ENCODE measurements around the gene MICAL3. TPM values are rescaled to one million over a fixed set of nuclear protein-coding genes. Genes with fewer than 3 reads are reported as not detected.
"Not testable (repeated sequence)": the region's sequence is repeated elsewhere in the genome, so short reads cannot be mapped to it uniquely, and the experiment has no call there.

The MICAL3 gene
- total RNA-seq, 1 donor from 2014 or later, result 36.9 TPM

DNA sequence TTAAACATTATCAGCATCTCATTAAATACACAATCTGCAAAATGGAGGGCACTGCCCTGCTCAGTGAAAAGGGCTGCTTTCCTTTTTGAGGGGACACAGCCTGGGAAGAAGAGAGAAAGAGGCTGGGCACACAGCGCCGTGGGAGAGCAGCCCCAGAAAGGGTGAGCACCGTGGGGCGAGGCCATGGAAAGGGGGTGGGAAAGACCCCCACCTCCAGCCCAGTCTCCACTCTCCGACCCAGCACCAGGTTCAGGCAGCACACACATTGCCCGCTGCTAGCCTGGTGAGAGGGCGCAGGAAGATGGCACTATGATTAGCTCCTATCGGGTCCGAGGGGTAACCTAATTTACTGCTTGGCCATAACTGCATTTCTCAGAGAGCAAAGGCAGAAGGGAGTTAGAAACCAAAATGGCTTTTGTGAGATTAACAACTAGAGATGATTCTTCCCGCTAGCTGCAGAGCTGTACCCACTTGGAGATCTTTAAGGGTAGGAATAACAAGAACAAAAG is 146.1 kb downstream of the MICAL3 start:
- no peak overlapping the region for H3K4me3 ChIP-seq
- no peak for DNase-seq (ENCODE audit: low spot score in 2 of 2)
- H3K9me3 ChIP-seq, result no peaks in the 10 kb centered on the region
- H3K27me3 ChIP-seq, result no peaks in the 10 kb centered on the region
- TF ChIP-seq, protein P1, sequence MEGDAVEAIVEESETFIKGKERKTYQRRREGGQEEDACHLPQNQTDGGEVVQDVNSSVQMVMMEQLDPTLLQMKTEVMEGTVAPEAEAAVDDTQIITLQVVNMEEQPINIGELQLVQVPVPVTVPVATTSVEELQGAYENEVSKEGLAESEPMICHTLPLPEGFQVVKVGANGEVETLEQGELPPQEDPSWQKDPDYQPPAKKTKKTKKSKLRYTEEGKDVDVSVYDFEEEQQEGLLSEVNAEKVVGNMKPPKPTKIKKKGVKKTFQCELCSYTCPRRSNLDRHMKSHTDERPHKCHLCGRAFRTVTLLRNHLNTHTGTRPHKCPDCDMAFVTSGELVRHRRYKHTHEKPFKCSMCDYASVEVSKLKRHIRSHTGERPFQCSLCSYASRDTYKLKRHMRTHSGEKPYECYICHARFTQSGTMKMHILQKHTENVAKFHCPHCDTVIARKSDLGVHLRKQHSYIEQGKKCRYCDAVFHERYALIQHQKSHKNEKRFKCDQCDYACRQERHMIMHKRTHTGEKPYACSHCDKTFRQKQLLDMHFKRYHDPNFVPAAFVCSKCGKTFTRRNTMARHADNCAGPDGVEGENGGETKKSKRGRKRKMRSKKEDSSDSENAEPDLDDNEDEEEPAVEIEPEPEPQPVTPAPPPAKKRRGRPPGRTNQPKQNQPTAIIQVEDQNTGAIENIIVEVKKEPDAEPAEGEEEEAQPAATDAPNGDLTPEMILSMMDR (IDR thresholded peaks at IDR 0.05), result no peak
- intact Hi-C loops (cut with DNase I), result no loop called here
- no peaks in the 10 kb centered on the region for H3K4me1 ChIP-seq
- no peak overlapping the region for H3K27ac ChIP-seq
- peaks cover 12 to 55% of the 10 kb centered on the region in 2 donors for H3K36me3 ChIP-seq

DNA sequence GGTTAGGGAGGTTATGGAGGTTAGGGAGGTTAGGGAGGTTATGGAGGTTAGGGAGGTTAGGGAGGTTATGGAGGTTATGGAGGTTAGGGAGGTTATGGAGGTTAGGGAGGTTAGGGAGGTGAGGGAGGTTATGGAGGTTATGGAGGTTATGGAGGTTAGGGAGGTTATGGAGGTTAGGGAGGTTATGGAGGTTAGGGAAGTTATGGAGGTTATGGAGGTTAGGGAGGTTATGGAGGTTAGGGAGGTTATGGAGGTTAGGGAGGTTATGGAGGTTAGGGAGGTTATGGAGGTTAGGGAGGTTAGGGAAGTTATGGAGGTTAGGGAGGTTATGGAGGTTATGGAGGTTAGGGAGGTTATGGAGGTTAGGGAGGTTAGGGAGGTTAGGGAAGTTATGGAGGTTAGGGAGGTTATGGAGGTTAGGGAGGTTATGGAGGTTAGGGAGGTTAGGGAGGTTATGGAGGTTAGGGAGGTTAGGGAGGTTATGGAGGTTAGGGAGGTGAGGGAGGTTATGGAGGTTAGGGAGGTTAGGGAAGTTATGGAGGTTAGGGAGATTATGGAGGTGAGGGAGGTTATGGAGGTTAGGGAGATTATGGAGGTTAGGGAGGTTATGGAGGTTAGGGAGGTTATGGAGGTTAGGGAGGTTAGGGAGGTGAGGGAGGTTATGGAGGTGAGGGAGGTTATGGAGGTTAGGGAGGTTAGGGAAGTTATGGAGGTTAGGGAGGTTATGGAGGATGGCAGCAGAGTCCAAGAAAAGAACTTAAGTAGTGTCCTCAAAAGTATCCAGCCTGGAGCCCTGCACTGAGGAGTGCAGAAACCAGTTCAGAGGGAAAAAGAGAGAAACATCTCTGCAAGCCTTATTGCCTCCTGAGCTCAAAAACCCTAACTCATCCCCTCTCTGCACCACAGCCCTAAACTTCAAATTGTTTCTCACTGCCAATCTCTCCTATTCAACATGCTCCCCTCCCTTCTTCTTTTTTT is 147.2 kb downstream of the MICAL3 start:
- intact Hi-C loops (cut with DNase I); H3K27ac ChIP-seq; H3K9me3 ChIP-seq; H3K27me3 ChIP-seq; DNase-seq (ENCODE audit: low spot score in 2 of 2); H3K4me1 ChIP-seq; H3K4me3 ChIP-seq: not testable (repeated sequence)
- peaks cover 16 to 64% of the 10 kb centered on the region in 2 donors for H3K36me3 ChIP-seq

DNA sequence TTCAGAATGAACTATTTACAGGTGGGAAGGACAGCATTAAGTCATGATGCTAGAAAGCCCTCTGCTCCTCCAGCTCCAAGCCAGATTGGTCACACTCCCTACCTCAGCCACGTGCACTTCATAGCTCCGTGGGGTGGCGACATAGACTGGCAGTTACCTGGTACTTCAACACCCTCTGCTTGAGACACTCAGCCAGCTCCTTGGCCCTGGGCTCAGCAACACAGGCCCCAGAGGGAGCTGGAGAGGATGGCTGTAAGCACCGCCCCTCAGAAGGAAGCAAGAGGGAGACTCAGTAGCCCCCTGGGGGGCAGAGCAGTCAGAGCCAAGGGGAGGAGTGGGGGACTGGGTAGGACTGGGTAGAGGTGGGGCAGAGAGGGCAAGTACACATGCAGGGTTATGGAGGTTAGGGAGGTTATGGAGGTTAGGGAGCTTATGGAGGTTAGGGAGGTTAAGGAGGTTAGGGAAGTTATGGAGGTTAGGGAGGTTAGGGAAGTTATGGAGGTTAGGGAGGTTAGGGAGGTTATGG is 148.0 kb downstream of the MICAL3 start:
- Histone ChIP-seq H3K27me3 (no peaks in the 10 kb centered on the region), H3K36me3 (peaks cover 23 to 68% of the 10 kb centered on the region in 2 donors), H3K4me1 (no peaks in the 10 kb centered on the region), H3K27ac (no peak overlapping the region), H3K9me3 (no peaks in the 10 kb centered on the region), H3K4me3 (no peak overlapping the region)
- no peak for DNase-seq (ENCODE audit: low spot score in 2 of 2)
- intact Hi-C loops (cut with DNase I), result no loop called here
- TF ChIP-seq, protein P1 (IDR thresholded peaks at IDR 0.05), result no peak

DNA sequence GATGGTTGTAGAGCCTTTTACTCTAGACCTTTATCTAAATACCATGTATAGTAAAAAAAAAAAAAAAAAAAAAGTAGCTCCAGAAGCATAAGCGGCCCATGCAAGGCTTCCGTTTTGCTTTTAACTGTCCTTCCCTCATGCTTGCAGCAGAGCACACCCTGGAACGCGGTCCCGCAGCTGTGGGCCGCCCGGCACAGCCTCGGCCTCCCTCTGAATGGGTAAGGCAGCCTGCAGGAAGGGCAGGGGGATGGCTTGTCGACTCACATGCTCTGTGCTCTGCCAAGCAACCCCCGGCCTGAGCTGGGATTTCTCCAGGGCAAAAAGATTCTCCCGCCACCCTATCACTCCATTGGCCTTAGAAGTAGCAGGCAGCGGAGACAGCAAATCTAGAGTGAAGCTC is 148.7 kb downstream of the MICAL3 start:
- no peak overlapping the region for H3K27ac ChIP-seq
- DNase-seq (ENCODE audit: low spot score in 2 of 2), result no peak
- no peak overlapping the region for H3K4me3 ChIP-seq
- no peaks in the 10 kb centered on the region for H3K9me3 ChIP-seq
- H3K27me3 ChIP-seq, result no peaks in the 10 kb centered on the region
- no peaks in the 10 kb centered on the region for H3K4me1 ChIP-seq
- intact Hi-C loops (cut with DNase I), result loop anchor here (2.0 kb wide), 1 partner anchor 71 kb away; no protein-coding TSS in a partner anchor
- TF ChIP-seq, protein P1 (IDR thresholded peaks at IDR 0.05), result no peak
- H3K36me3 ChIP-seq, result peaks cover 29 to 68% of the 10 kb centered on the region in 2 donors

DNA sequence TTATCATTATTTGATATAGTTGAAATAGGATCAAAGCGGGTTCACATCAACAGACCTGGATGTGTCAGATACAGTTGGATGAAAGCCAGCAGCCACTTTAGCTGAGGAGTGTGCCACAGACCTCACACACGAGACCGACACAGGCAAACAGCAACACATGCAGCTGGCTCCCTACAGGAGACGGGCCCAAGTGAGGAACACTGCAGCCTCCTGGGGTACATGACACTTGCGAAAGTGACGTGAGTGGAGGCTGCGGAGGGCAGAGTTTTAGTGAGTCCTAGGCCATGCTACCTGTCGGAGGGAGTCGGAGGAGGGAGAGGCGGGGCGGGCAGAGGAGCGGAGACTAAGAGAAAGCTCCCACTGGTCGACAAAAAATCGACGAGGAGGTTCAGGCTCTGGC is 149.2 kb downstream of the MICAL3 start:
- Histone ChIP-seq H3K4me1 (no peaks in the 10 kb centered on the region), H3K36me3 (peaks cover 34 to 68% of the 10 kb centered on the region in 2 donors), H3K9me3 (no peaks in the 10 kb centered on the region), H3K4me3 (no peak overlapping the region), H3K27me3 (no peaks in the 10 kb centered on the region), H3K27ac (no peak overlapping the region)
- TF ChIP-seq, protein P1 (IDR thresholded peaks at IDR 0.05), result no peak
- no peak for DNase-seq (ENCODE audit: low spot score in 2 of 2)
- intact Hi-C loops (cut with DNase I), result loop anchor here (2.0 kb wide), 1 partner anchor 72 kb away; no protein-coding TSS in a partner anchor

All from ascending aorta (tissue), 2 donors.